ENCODE data around the gene BCL2L13. TPM values are rescaled to one million over a fixed set of nuclear protein-coding genes. Genes with fewer than 3 reads are reported as not detected.

The BCL2L13 gene
- total and polyA plus RNA-seq, 8 donors = 13.7 to 74.1 (median 30.6) TPM

GRCh38 chr22:17592201-17592600, 46.4 kb upstream of the BCL2L13 start:
- no peak for TF ChIP-seq POLR2A (IDR thresholded peaks at IDR 0.05)
- no peak for TF ChIP-seq EP300 (IDR thresholded peaks at IDR 0.05)
- TF ChIP-seq POLR2AphosphoS5 (IDR thresholded peaks at IDR 0.05) = no peak
- no peak for TF ChIP-seq CTCF (IDR thresholded peaks at IDR 0.05)
- no peak overlapping the region for H3K4me3 ChIP-seq
- H3K9me3 ChIP-seq = no peaks in the 10 kb centered on the region
- no peaks in the 10 kb centered on the region for H3K27me3 ChIP-seq
- H3K4me1 ChIP-seq = no peaks in the 10 kb centered on the region
- no peak overlapping the region for H3K27ac ChIP-seq
- DNase-seq = no peak
- H3K36me3 ChIP-seq = peaks cover 65 to 89% (median 79%) of the 10 kb centered on the region in 4 donors
- intact Hi-C loops (cut with DNase I; ENCODE audit: low total_unique reads) = no loop called here
- 83 to 90% (median 87%) methylated on average over 5 of the region's 5 CpGs for WGBS, 5 donors

GRCh38 chr22:17596226-17596625, 42.3 kb upstream of the BCL2L13 start:
- Histone ChIP-seq H3K4me3 (no peak overlapping the region), H3K27ac (no peak overlapping the region), H3K27me3 (no peaks in the 10 kb centered on the region), H3K4me1 (no peaks in the 10 kb centered on the region), H3K36me3 (peaks cover 97 to 100% (median 98%) of the 10 kb centered on the region in 4 donors), H3K9me3 (no peaks in the 10 kb centered on the region)
- intact Hi-C loops (cut with DNase I; ENCODE audit: low total_unique reads) = no loop called here
- WGBS, 5 donors = 93 to 100% (median 97%) methylated on average over 4 to 6 of the region's 6 CpGs
- TF ChIP-seq POLR2A (IDR thresholded peaks at IDR 0.05) (no peak), EP300 (IDR thresholded peaks at IDR 0.05) (no peak), POLR2AphosphoS5 (IDR thresholded peaks at IDR 0.05) (no peak), CTCF (IDR thresholded peaks at IDR 0.05) (no peak)
- no peak for DNase-seq

- DNase-seq = no peak
- Histone ChIP-seq H3K27ac (no peak overlapping the region), H3K9me3 (no peaks in the 10 kb centered on the region), H3K27me3 (no peaks in the 10 kb centered on the region), H3K4me1 (peaks cover 0 to 6% (median 0%) of the 10 kb centered on the region in 4 donors), H3K4me3 (no peak overlapping the region), H3K36me3 (peaks cover 88 to 97% (median 92%) of the 10 kb centered on the region in 4 donors)
- intact Hi-C loops (cut with DNase I; ENCODE audit: low total_unique reads) = no loop called here
- TF ChIP-seq CTCF (IDR thresholded peaks at IDR 0.05) (no peak), EP300 (IDR thresholded peaks at IDR 0.05) (no peak), POLR2A (IDR thresholded peaks at IDR 0.05) (no peak), POLR2AphosphoS5 (IDR thresholded peaks at IDR 0.05) (no peak)
- WGBS, 5 donors = 93 to 100% (median 96%) methylated on average over 2 of the region's 2 CpGs
Measured at GRCh38 chr22:17597217-17597616, 41.3 kb upstream of the BCL2L13 start.

- 95 to 97% (median 97%) methylated on average over 4 of the region's 4 CpGs for WGBS, 5 donors
- no peaks in the 10 kb centered on the region for H3K27me3 ChIP-seq
- H3K27ac ChIP-seq = no peak overlapping the region
- intact Hi-C loops (cut with DNase I; ENCODE audit: low total_unique reads) = no loop called here
- H3K4me1 ChIP-seq = peaks cover 0 to 6% (median 0%) of the 10 kb centered on the region in 4 donors
- peaks cover 77 to 97% (median 87%) of the 10 kb centered on the region in 4 donors for H3K36me3 ChIP-seq
- no peak for TF ChIP-seq CTCF (IDR thresholded peaks at IDR 0.05)
- no peaks in the 10 kb centered on the region for H3K9me3 ChIP-seq
- H3K4me3 ChIP-seq = no peak overlapping the region
- no peak for DNase-seq
Measured at GRCh38 chr22:17598318-17598717, 40.2 kb upstream of the BCL2L13 start.

All from stomach (tissue), 9 donors.